NCI-H82 treated with DMSO at 0.1 percent for 48 hours (cell line): ENCODE results near the gene ZNF598.

ENCODE experiments used
- DNase-seq: peaks from one replicate; lab custom pipeline; 2025; ENCODE audit not compliant: unreplicated experiment; lab: John Stamatoyannopoulos, UW

ZNF598 gene

DNA sequence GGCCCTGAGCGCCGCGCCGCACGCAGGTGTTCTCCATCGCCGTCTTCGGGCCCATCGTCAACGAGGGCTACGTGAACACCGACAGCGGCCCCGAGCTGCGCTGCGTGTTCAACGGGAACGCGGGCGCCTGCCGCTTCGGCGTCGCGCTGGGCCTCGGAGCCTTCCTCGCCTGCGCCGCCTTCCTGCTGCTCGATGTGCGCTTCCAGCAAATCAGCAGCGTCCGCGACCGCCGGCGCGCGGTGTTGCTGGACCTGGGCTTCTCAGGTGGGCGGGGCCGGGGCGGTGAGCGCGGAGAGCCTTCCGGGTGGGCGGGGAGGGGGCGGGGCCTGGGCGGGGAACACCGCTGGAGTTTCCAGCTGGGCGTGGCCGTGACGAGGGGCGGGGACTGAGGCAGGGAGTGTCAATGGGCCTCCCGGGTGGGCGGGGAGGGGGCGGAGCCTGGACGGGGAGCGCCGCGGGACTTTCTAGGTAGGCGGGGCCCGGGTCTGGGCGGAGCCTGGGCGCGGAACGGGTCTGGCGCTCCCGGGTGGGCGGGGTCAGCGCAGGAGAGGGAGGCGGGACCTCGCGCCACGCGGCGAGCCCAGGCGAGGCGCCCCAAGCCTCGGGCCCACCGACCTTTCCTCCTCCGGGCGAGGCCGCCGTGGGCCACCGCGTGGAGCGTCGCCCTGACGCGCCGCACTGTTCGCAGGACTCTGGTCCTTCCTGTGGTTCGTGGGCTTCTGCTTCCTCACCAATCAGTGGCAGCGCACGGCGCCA lies 17.5 kb downstream of the ZNF598 start:
- no peak for DNase-seq

DNA sequence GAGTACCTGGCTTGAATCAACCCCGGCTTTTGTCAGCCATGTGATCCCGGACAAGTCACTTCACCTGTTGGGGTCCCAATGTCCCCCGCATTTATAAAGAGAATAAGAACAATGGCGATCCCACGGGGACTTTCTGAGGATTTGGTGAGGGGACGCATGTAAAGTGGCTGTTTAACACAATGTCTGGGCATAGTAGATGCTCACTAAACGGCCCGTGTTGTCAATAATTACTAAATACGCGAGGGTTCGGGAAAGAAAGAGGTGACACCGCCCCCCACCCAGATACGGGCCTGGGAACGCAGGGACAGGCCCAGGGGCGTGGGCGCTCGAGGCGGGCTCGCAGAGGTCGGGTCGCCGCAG lies 18.1 kb downstream of the ZNF598 start:
- no peak for DNase-seq

DNA sequence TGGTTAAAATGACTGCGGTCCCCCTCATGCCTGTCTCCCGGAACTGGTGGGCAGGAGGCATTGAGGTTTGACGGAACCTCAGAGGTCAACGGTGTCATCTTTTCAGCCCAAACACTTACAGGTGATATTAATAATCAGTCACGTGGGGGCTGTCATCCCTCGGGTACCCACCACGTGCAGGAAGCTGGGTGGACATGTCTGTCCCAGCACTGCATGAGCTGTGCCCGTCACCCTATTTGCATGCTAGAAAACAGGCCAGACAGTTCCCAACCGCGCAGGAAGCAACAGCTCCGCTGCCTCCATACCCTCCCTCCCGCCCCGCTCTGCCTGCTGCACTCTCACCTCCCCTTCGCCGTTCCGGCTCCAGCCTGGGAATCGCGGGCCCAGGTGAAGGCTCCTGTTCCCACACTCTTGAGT lies 18.5 kb downstream of the ZNF598 start:
- DNase-seq: no peak

DNA sequence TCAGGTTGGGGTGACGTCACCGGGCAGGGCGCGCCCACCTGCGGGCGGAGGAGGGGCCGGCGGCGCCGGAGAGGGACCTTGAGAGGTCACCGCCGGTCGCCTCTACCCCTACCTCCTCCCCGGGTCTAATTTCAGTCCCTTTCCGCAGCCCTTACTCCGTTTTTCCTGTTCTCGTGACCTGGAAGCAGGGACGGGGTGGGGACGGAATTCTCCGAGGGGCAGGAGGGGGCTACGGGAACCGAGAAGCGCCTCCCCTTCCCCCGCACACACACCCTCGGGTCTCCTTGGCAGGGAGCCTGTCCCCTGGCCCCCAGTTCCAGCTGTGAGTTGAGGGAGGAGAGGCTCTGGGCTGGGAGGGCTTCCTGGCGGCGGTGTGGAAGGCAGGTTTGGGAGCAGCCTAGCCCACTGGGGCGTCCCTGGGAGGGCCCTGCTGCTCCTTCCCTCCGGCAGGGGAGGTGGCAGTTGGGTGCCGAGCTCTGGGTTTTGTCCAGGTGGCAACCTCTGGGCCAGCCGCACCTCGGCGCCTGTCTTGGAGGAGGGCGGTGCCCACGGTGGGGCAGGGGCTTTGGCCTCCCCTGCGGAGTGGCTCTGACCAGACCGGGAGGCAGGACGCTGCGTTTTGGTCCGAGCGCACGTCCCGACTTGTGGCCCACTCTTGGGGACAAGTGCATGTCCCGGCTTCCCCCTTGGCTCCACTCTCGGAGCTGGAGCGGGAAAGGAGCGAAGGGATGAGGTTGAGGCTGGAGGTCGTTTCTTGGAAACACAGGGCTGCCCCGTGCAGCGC lies 19.1 kb downstream of the ZNF598 start:
- no peak for DNase-seq

DNA sequence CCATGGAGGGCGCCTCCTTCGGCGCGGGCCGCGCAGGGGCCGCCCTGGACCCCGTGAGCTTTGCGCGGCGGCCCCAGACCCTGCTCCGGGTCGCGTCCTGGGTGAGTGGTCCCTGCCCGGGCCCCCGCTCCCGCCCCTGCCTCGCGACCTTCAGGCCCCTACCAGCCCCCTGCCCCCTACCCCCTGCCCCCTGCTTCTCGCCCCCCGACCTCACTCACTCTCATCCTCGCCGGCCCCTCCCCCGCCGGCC lies 19.6 kb downstream of the ZNF598 start:
- no peak for DNase-seq

DNA sequence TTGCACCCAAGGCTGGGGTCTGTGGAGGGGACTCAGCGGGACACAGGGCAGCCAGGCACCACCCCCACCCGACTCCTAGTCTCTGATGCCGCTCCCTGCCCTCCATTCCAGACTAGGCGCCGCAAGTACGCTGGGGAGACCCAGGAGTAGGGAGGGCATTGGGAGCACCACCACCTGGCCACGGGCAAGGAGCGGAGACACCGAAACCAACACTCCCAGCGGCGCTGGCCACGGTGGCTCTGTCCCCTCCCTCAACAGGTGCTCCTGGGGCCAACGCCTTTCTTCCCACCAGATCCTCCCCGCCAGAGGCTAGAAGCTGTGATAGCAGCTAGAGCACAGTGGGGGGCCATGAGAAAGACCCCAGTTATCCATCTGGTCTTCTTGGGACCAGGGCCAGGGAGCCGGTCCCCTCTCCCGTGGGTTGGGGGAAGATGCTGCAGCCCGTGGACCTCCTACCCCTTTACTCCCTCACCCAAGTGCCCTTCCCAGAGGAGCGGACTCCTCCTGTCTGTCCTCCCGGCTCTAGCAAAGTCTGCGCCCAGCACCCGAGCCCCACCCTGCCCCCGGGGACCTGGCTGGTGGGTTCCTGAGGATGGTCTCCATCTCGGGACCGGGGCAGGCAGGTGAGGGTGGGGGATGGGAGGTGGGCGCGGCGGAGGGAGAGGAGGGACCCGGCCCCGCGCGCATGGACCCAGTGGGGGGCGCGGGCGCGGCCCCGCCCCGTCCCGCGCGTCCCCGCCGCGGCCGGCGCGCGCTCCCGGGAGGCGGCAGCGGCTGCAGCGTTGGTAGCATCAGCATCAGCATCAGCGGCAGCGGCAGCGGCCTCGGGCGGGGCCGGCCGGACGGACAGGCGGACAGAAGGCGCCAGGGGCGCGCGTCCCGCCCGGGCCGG lies 20.2 kb downstream of the ZNF598 start, which contains the start of gene SYNGR3:
Gene SYNGR3, plus strand, starts transcription at position 762 of the 892 bp plus-strand sequence. CDS start 133 bp downstream, outside the sequence.
- no peak for DNase-seq

DNA sequence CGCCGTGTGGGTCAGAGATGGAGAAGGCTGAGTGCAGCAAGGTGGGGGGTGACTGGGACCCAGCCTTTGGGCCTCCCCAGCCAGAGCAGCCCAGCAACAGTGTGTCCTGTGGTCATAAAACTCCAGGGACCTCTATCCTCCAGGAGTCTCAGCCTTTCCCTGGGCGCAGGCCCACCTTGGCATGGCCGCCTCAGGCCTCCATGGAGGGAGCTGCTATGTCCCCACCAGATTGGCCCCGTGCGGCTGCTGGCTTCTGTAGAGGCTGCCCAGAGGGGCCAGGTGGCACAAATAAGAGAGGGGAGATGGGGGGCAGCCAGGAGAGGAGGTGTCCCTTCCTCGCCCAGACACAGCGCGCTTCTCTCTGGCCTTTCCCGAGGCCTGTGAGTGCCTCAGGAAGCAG lies 22.4 kb downstream of the ZNF598 start:
- no peak for DNase-seq

DNA sequence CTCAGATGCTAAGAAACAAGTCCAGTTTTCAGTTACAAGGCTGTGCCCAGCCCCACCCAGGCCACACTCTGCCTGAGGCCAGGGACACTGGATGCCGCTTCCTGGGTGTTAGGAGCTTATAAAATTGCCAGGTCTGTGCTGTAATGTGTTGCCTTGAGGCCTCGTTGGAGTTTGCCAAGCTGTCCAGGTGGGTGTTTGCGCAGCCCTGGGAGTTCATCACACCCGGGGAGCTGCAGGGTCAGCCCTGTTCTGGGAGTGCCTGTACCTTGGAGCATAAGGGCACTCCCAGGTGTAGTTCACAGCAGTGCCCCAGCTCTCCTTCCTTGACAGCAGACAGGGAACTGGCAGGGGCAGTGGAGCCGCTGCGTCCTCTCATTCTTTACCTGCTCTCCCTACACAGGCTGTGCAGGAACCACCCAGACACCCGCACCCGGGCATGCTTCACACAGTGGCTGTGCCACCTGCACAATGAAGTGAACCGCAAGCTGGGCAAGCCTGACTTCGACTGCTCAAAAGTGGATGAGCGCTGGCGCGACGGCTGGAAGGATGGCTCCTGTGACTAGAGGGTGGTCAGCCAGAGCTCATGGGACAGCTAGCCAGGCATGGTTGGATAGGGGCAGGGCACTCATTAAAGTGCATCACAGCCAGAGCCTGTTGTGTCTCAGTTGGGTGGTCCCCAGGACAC lies 24.0 kb downstream of the ZNF598 start:
- DNase-seq: no peak

DNA sequence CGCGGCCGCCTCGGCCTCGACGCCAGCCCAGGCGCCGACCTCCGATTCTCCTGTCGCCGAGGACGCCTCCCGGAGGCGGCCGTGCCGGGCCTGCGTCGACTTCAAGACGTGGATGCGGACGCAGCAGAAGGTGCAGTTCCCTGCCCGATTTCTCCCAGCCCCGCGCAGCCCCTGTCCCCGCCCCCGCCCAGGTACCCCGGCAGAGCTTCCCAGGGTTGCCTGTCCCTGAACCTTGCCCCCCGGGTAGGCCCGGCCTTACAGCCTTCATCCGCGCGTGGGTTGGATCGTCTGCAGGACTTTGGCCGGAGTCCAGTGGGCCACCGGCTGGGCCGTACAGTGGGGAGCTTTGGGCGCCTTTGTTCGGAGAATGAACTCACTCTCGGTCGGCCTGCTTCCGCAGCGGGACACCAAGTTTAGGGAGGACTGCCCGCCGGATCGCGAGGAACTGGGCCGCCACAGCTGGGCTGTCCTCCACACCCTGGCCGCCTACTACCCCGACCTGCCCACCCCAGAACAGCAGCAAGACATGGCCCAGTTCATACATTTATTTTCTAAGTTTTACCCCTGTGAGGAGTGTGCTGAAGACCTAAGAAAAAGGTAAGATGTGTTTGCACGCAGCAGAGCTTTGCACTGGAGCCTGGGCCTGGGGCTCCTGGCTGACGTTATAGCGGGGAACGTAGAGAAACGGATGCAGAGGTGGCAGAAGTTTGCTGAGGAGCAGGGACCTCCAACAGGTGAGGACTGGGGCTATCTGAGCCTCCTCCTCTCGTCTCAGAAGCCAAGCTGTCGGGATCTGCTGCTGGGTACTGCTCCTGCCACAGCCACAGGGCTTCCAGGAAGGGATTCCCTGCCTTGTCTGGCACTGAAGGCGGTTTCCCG lies 25.0 kb downstream of the ZNF598 start:
- no peak for DNase-seq

DNA sequence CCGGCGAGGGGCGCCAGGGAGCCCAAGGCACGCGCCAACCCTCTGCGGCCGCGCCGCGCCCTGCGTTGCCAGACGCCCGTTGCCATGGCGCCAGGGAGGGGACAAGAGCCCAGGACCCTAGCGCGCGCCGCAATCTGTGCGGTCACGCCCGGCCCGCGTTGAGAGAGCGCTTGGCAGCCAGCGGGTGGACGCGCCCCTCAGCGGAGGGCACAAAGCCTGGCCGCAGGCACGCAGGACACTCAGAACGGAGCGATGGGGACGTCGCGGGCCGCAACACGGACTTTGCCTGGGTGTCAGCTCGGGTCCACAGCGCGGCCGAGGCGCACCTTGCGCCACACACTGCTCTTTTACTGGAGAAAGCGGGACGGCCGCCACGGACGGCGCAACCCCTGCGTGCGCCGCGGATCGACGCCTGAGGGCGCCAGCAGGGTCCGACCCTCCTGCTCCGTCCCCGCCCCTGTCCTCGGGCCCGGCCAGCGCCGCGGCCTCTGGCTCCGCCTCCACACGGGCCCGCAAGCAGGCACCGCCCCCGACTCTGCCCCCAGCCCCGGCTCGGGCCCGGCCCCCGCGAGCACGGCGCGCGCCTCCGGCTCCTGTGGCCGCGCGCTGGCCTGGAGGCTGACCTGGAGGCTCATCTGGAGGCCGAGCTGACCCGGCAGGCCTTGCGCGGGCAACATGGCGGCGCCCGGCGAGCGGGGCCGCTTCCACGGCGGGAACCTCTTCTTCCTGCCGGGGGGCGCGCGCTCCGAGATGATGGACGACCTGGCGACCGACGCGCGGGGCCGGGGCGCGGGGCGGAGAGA lies 25.9 kb downstream of the ZNF598 start, which contains the start of gene GFER:
Gene GFER, plus strand, starts transcription at position 650 of the 803 bp plus-strand sequence. Its CDS starts 26 bp downstream, at position 676.
- DNase-seq: peak; percentile 64

DNA sequence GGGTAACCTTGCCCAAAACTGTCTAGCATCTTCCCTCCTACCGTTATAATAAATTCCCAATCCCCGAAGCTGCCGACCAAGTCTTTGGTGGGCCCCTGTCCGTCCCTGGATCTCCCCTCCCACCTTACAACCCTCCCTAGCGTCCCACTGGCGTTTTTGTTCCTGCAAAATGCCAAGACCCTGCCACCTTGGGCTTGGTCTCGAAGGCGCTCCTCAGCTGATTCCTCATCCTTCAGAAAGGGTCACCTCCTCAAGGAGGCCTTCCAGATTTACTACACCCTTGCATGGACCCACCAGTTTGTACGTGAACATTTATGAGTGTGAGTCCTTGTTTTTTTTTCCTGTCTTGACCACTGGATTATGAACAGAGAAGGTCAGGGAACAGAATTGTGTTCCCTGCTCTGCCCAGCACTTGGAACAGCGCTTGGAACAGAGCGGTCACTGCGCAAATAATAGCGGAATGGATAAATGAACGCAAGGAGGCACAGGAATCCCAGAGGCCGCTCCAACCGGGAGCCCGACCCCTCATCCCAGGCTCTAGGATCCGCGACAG lies 26.6 kb downstream of the ZNF598 start:
- DNase-seq: no peak

DNA sequence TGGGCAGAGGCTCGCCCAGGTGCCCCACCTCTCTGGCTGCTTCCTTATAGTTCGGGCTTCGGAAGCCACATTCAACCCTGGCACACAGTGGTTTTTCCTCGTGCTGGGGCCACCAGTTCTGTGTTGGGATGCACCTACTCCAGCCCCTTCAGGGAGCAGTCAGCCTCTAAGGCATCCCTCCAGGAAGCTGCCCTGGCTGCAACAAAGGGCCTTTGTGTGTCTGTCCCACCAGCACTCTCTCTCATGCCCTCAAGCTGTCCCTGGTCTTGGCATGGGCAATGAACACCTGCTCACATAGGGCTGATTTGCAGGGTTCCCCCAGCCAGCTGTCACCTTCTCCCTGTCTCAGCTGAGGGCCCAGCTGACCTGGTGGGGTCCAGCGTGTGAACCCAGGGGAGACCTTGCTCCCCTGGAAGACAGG lies 27.6 kb downstream of the ZNF598 start:
- no peak for DNase-seq

DNA sequence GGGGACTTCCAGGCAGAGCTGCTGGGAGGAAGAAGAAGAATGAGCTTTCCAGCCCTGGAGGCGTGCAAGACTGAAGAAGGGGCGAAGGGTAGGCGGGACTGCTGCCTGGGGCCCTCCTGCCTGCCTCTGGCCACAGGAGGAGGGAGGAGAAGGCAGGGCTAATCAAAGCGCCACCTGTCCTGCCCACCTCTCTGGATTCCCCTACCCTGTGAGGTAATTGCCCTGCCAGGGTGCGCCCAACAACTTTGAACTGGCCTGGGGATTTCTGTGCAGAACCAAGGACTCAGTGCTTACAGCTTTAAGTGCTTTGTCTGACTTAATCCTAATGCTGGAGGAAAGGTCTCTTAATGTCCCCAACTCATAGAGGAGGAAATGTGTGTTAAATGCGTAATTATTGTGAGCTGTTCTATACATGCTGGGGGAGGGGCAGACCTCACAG lies 28.2 kb downstream of the ZNF598 start, which contains the start of gene NOXO1:
Gene NOXO1, minus strand, starts transcription at position 72 of the 439 bp plus-strand sequence. CDS start 290 bp downstream, outside the sequence.
- DNase-seq: no peak

DNA sequence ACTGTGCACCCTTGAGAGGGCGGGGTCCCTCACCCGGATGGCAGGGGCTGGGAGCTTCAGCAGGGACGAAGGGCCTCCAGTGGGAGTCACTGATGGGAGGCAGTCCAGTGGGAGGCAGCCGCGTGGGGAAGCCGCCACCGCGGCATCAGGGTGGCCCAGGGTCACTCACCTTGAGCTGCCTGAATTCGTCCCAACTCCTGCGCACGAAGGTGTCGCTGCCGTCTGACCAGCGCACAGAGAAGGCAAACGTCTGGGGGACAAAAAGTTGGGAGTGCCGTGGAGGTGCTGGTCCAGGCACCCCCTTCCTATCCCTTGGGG lies 28.9 kb downstream of the ZNF598 start:
- DNase-seq: no peak

DNA sequence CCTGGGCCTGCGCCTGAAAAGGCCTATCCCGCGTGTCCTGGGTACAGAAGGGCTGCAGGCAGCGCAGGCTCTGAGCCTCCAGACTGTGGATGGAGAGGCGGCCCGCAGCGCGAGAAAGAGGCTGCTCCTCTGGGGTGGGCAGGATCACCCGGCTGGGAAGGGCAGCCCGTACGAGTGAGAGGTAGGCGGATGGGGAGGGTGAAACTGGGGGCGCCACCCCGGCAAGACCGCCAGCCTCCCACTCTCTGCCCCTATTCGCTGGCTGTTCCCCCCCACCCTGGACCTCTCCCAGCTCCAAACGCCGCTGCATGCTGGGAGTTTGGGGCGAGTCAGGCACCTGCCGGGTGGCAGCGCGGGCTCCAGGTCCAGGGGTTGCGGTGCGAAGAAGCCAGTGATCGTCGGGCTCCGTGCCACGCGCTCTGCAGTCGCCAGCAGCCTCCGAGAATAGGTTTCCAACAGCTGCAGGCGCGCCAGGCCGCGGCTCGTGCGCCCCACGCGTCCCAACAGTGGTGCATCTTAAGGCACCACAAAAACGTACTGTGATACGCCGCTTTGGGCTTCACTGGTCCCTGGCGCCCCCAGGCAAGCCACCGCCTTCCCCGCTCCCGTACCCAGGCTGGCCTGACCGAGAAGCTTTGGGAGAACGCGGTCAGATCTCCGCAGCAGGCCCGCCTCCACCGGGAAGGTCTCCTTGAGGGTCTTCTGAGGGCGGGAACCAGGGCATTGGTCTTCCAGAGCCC lies 29.4 kb downstream of the ZNF598 start:
- DNase-seq: no peak

DNA sequence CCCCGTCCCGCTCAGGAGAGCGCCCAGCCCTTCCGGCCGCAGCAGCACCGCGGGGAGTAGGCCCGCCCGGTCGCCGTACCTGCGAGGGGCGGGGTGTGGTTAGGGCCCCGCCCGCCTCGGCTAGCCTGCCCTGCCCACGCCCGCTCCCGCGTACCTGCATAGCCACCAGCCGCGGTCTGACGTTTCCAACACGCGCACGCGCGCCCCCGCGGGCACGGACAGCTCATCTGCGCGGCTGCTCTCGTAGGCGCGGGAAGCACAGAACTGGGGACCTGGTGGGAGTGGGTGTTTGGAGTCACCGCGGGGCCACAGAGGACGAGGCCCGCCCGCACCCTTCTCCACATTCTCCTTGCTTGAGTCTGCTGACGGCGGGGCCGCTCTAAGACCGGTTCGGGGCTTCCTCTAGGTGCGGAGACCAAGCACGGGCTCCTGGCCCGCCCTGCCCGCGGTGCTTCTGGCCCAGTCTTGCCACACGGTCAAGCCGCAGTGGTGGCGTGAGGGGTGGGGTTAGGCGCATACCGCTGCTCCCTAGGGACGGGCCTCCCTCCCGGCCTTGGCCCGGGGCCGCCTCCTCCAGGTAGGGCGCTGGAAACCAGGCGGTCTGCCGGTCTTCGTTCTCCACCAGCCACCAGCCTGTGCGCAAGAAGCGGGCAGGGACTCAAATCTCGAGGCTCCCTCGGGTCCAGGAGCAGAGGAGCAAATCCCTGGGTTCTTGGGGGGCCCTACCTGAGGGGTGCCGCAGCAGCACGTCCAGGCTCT lies 30.2 kb downstream of the ZNF598 start:
- DNase-seq: no peak

DNA sequence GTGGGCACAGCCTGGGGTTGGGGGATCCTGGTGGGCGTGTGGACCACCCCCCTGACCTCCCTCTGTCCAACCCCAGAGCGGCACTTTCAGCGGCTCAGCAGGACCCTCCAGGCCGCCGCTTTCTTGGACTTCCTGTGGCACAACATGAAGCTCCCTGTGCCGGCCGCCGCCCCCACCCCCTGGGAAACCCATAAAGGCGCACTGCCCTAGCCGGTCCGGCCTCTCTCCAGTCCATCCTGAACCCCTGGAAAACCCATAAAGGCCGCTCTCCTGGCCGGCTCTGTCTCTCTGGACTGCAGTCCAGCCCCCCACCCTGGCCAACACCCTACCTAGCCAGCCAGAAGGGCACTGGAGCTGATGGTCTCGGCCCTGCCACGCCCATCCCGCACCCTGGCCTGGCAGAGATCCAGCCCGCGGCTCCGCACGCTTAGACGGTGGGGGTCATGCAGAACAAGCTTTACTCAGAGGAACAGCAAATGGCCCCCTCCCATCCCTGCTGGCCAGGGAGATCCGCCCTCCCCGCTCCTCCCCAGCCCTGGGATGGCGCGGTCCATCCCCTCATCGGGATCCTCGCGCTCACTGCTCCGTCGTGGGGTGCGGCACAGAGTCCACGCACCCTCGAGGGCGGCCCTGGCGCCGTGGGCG lies 31.0 kb downstream of the ZNF598 start:
- DNase-seq: no peak
